ENCODE results near the gene E2F4.

The E2F4 gene

GRCh38 chr16:67190448-67191399 lies 1.2 kb upstream of the E2F4 start:
- in situ Hi-C loops (cut with HindIII; ENCODE audit: low pct_ligation_motif_present, low sequenced_read_pairs): no loop called here
- no peak for DNase-seq
- H3K27ac ChIP-seq: no peak overlapping the region
- peaks cover 23% of the 10 kb centered on the region for H3K36me3 ChIP-seq (replicated peaks)
- no peaks in the 10 kb centered on the region for H3K27me3 ChIP-seq (replicated peaks)
- no peak for TF ChIP-seq CTCF (IDR thresholded peaks at IDR 0.05; ENCODE audit: low read depth, low read length, missing control alignments)
- no peak overlapping the region for H3K4me3 ChIP-seq (ENCODE audit: low read depth, low read length)

- H3K4me3 ChIP-seq (ENCODE audit: low read depth, low read length): peak overlapping the region; percentile 40
- H3K27me3 ChIP-seq (replicated peaks): no peaks in the 10 kb centered on the region
- no peak for DNase-seq
- H3K27ac ChIP-seq: no peak overlapping the region
- TF ChIP-seq CTCF (IDR thresholded peaks at IDR 0.05; ENCODE audit: low read depth, low read length, missing control alignments): no peak
- in situ Hi-C loops (cut with HindIII; ENCODE audit: low pct_ligation_motif_present, low sequenced_read_pairs): no loop called here
- peaks cover 31% of the 10 kb centered on the region for H3K36me3 ChIP-seq (replicated peaks)
Observed at GRCh38 chr16:67191411-67191994, 452 bp upstream of the E2F4 start.

- H3K36me3 ChIP-seq (replicated peaks): peaks cover 45% of the 10 kb centered on the region
- no peak for DNase-seq
- in situ Hi-C loops (cut with HindIII; ENCODE audit: low pct_ligation_motif_present, low sequenced_read_pairs): no loop called here
- peak overlapping the region; percentile 54 for H3K27ac ChIP-seq
- TF ChIP-seq CTCF (IDR thresholded peaks at IDR 0.05; ENCODE audit: low read depth, low read length, missing control alignments): no peak
- peak overlapping the region; percentile 94 for H3K4me3 ChIP-seq (ENCODE audit: low read depth, low read length)
- no peaks in the 10 kb centered on the region for H3K27me3 ChIP-seq (replicated peaks)
Observed at GRCh38 chr16:67192781-67193361, 916 bp downstream of the E2F4 start.

- H3K27me3 ChIP-seq (replicated peaks): no peaks in the 10 kb centered on the region
- in situ Hi-C loops (cut with HindIII; ENCODE audit: low pct_ligation_motif_present, low sequenced_read_pairs): no loop called here
- H3K4me3 ChIP-seq (ENCODE audit: low read depth, low read length): no peak overlapping the region
- DNase-seq: no peak
- peaks cover 50% of the 10 kb centered on the region for H3K36me3 ChIP-seq (replicated peaks)
- no peak overlapping the region for H3K27ac ChIP-seq
- TF ChIP-seq CTCF (IDR thresholded peaks at IDR 0.05; ENCODE audit: low read depth, low read length, missing control alignments): no peak
Observed at GRCh38 chr16:67193536-67193935, 1.6 kb downstream of the E2F4 start.

- in situ Hi-C loops (cut with HindIII; ENCODE audit: low pct_ligation_motif_present, low sequenced_read_pairs): no loop called here
Observed at GRCh38 chr16:67194260-67194659, 2.3 kb downstream of the E2F4 start.

More at GRCh38 chr16:67194260-67194659, 2.3 kb downstream of the E2F4 start:
- no peaks in the 10 kb centered on the region for H3K27me3 ChIP-seq (replicated peaks)
- no peak for TF ChIP-seq CTCF (IDR thresholded peaks at IDR 0.05; ENCODE audit: low read depth, low read length, missing control alignments)
- H3K27ac ChIP-seq: no peak overlapping the region
- H3K36me3 ChIP-seq (replicated peaks): peaks cover 51% of the 10 kb centered on the region
- no peak overlapping the region for H3K4me3 ChIP-seq (ENCODE audit: low read depth, low read length)
- no peak for DNase-seq
